Right lobe of liver (tissue), 6 donors: ENCODE results near the gene EEIG1. TPM values are rescaled to one million over a fixed set of nuclear protein-coding genes. Genes with fewer than 3 reads are reported as not detected.

Experiments used
- ATAC-seq, 4 donors: fragments of 200-7000 bp; cut with Tn5 transposase; one replicate each; pipeline ENCODE4 v1.9.1; 2020; ENCODE audit warnings: mild to moderate bottlenecking in 4 of 4, moderate library complexity in 4 of 4
- DNase-seq, 3 donors: peaks; one replicate each; pipeline ENCODE4 v3.0.0-alpha.2; 2020
- H3K27ac ChIP-seq, 3 donors: fragments of 200-600 bp; one replicate each; pipeline ENCODE4 v1.8.0; 2022
- H3K27me3 ChIP-seq, 2 donors: fragments of 200-600 bp; one replicate each; pipeline ENCODE4 v1.8.0; 2022
- H3K36me3 ChIP-seq, 4 donors: fragments of 200-600 bp; sonication (generic) in 1 of 4; one replicate each; pipeline versions ENCODE4 v1.5.1 to v1.8.0; 2017 to 2022; ENCODE audit warnings: control low read depth in 1 of 4
- H3K4me1 ChIP-seq, 4 donors: fragments of 200-600 bp; sonication (generic) in 1 of 4; one replicate each; pipeline versions ENCODE4 v1.5.1 to v1.8.0; 2017 to 2022; ENCODE audit warnings: control low read depth in 1 of 4
- H3K4me3 ChIP-seq, 3 donors: fragments of 200-600 bp; one replicate each; pipeline ENCODE4 v1.8.0; 2022
- H3K9me3 ChIP-seq, 4 donors: fragments of 200-600 bp; sonication (generic) in 1 of 4; one replicate each; pipeline versions ENCODE4 v1.5.1 to v1.8.0; 2017 to 2022; ENCODE audit warnings: control low read depth in 1 of 4
- CTCF ChIP-seq, 4 donors: fragments of 200-600 bp in 3 of 4; fragments of 450-650 bp in 1 of 4; IDR thresholded peaks; one replicate each; pipeline versions ENCODE4 v1.5.1 to v1.8.0; 2016 to 2022; ENCODE audit warnings: antibody characterized with exemption in 4 of 4, mild to moderate bottlenecking in 2 of 4
- POLR2A ChIP-seq: fragments of 450-650 bp; IDR thresholded peaks from one replicate; pipeline ENCODE4 v1.6.1; 2017; ENCODE audit warnings: antibody characterized with exemption, mild to moderate bottlenecking
- WGBS: methylation state at CpG from one replicate; pipeline ENCODE4 v1.1.6; 2018; ENCODE audit warnings: low coverage, low lambda C conversion rate; ENCODE audit not compliant: insufficient coverage; ENCODE audit errors: missing lambda C conversion rate; 5-methylcytosine and 5-hydroxymethylcytosine counted together
- intact Hi-C, 2 donors: fragments of 100-400 bp; cut with DNase I; formaldehyde crosslinking; loops; one replicate each; pipeline versions ENCODE4 v1.11.2 to v1.14.1; 2022
- total RNA-seq, 6 experiments: library from RNA; depleted of rRNA in 2 of 6; stranded (reverse); fragments of >200 nt in 2 of 6; fragmentation: NEBNext Ultra II Directional in 3 of 6; extraction: Animal tissue kit (Norgen Biotek cat#: 25700) in 3 of 6; gene quantifications; one replicate each; pipeline versions ENCODE4 v1.1.0 to v1.2.4, GENCODE V29; 2016 to 2023
- donor health status: DM: no; HTN: yes; CAD: no.
- donor health status: DM: no; HTN: no; CAD: no.
- donor health status: DM: no; HTN: no; CAD: no.
- donor health status: DM: no; HTN: yes; CAD: no.
- donor health status: DM: no; HTN: yes; CAD: no.

Gene EEIG1
- total RNA-seq, 6 experiments from 2014 or later, result 9.7 to 54.1 (median 23.6) TPM

DNA sequence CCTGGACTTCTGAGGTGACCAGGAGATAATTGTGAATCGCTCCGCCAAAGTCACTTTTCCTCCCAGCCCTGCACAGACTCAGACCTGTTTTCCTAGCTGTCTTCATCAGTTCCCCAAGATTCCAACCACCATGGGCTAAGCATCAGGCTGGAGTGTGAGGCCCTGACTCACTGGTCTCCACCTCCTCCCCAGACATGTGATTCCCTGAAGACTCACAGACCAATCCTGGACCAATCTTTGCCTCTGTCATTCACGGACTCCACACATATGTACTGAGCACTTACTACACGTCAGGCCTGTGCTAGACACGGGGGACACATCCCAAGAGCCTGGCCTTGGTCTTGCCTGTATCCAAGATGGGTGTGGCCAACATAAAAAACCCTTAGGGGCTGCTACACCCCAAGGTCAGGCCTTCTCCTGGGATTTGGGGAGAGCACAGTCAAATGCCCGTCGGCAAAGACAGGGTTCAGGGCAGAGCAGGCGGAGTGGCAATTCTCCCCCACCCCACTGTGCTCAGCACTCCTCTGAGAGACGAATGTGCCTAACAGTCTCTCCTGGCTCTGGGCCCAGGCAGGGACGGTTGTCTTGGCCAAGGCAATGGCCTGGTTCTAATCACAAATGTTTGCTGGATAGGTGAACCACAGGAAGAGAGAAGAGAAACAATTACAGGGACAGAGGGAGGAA, 11.9 kb downstream of the EEIG1 start:
- Histone ChIP-seq H3K36me3 (no peaks in the 10 kb centered on the region), H3K9me3 (no peaks in the 10 kb centered on the region), H3K27ac (peak overlapping the region in 1 of 3 donors; percentile 5), H3K4me1 (peaks cover 0 to 96% (median 43%) of the 10 kb centered on the region in 4 donors), H3K27me3 (no peaks in the 10 kb centered on the region), H3K4me3 (no peak overlapping the region)
- intact Hi-C loops, result no loop called here
- WGBS, result 0% methylated on average over 2 of the region's 10 CpGs
- TF ChIP-seq CTCF (IDR thresholded peaks at IDR 0.05), result no peak
- no peak for TF ChIP-seq POLR2A
- DNase-seq (peak; percentile 73 to 77 (median 76)), ATAC-seq (peak in 1 of 4 donors; percentile 9)

DNA sequence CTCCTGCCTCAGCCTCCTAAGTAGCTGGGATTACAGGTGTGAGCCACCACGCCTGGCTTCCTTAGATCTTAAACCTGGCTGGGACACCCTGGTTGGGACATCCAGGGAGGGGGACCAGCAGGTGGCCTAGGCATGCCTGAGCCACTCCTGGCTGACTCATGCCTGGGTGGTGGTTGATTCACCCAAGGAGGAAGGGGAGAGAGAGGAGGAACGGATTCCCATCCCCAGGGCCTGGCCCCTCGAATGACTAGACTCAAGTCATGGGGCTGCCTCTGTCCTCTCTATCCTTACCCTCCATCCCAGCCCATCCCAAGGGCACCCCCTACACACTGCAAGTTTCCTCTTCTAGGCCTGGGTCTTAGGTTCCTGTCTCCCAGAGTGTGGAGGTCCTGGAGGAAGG, 12.7 kb downstream of the EEIG1 start:
- intact Hi-C loops, result no loop called here
- Histone ChIP-seq H3K4me1 (peaks cover 0 to 96% (median 44%) of the 10 kb centered on the region in 4 donors), H3K9me3 (no peaks in the 10 kb centered on the region), H3K27me3 (no peaks in the 10 kb centered on the region), H3K4me3 (no peak overlapping the region), H3K27ac (no peak overlapping the region), H3K36me3 (no peaks in the 10 kb centered on the region)
- DNase-seq (no peak), ATAC-seq (peak in 1 of 4 donors; percentile 12)
- 67% methylated on average over 1 of the region's 3 CpGs for WGBS
- TF ChIP-seq POLR2A (no peak), CTCF (IDR thresholded peaks at IDR 0.05) (no peak)

GRCh38 chr9:127967151-127967809, 13.5 kb downstream of the EEIG1 start:
- H3K4me3 ChIP-seq, result no peak overlapping the region
- peak in 1 of 3 donors; percentile 50 for DNase-seq
- H3K9me3 ChIP-seq, result no peaks in the 10 kb centered on the region
- no CpG with 5 or more reads among the region's 9 CpGs for WGBS
- no peak for TF ChIP-seq CTCF (IDR thresholded peaks at IDR 0.05)
- no peak for TF ChIP-seq POLR2A
- H3K4me1 ChIP-seq, result peaks cover 0 to 96% (median 46%) of the 10 kb centered on the region in 4 donors
- H3K27me3 ChIP-seq, result no peaks in the 10 kb centered on the region
- no peak for ATAC-seq
- H3K36me3 ChIP-seq, result no peaks in the 10 kb centered on the region
- intact Hi-C loops, result no loop called here
- H3K27ac ChIP-seq, result peak overlapping the region in 1 of 3 donors; percentile 28

GRCh38 chr9:127966416-127967150, 14.2 kb downstream of the EEIG1 start:
- WGBS, result 25% methylated on average over 2 of the region's 8 CpGs
- peak overlapping the region; percentile 68 to 90 (median 79) for H3K27ac ChIP-seq
- intact Hi-C loops, result no loop called here
- DNase-seq (no peak), ATAC-seq (no peak)
- H3K4me1 ChIP-seq, result peaks cover 0 to 93% (median 44%) of the 10 kb centered on the region in 4 donors
- H3K4me3 ChIP-seq, result no peak overlapping the region
- TF ChIP-seq POLR2A (no peak), CTCF (IDR thresholded peaks at IDR 0.05) (no peak)
- no peaks in the 10 kb centered on the region for H3K9me3 ChIP-seq
- no peaks in the 10 kb centered on the region for H3K27me3 ChIP-seq
- H3K36me3 ChIP-seq, result no peaks in the 10 kb centered on the region
